GM18867 (cell line): ENCODE measurements around the gene UNC5C.

ENCODE experiments used
- ATAC-seq: cut with Tn5 transposase; IDR thresholded peaks from one replicate; pipeline ENCODE4 v1.9.1; 2021; ENCODE audit warnings: mild to moderate bottlenecking, moderate library complexity; ENCODE audit not compliant: unreplicated experiment

The UNC5C gene

DNA sequence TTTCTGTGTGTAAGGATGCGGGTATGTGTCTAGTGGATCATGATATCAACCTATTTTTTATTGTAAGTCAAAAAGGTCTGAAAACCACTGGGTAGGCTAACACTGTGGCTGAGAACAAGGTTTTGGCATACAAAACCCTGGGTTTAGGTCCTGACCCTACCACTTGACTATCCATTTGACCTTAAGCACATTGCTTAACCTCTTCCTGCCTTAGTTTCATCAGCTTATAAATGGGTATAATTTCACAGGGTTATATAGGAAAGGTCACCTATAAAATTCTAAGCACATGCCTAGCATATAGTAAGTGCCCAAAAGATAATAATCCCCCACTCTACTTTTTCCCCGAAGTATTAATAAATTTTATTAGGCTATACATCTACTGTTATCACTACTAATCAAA lies 263.0 kb downstream of the UNC5C start:
- ATAC-seq, result no peak

DNA sequence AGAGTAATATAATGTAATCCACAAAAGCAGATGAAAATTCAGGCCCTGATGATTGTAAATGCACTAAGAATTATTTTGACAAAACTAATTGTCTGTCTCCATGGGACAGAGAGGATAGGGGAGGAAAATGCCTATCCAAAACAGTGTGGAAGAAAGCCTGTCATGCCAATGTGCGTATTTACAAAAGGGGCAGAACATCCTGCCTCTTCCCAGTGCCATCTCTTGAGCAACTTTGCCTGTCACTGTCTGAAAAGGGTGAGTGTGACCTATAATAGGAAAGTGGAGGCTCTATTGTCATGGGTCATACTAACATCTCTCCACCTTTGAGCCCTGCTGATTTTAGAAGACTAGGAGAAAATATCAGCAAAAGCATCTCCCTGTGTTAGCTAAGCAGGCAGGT lies 264.1 kb downstream of the UNC5C start:
- ATAC-seq, result no peak

DNA sequence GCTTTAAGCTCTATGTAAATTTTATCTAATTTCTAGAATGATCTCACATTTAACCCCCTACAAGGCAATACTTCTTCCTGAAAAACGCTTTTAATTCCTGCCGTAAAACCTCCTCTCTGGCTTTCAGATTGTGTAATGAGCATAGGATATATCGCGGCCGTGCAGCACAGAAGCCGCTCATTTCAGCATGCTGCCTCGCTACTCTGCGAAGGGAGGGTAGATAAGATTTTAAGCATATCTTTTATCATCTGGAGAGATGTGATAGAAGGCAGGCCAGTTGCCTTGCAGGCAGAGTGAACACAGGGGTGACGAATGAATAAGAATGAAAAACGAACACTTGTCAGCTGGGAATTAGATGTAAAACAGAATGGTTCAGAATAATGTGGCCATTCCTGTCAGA lies 265.5 kb downstream of the UNC5C start:
- no peak for ATAC-seq

- ATAC-seq, result no peak
Measured at GRCh38 chr4:95272797-95273196, 276.0 kb downstream of the UNC5C start.

DNA sequence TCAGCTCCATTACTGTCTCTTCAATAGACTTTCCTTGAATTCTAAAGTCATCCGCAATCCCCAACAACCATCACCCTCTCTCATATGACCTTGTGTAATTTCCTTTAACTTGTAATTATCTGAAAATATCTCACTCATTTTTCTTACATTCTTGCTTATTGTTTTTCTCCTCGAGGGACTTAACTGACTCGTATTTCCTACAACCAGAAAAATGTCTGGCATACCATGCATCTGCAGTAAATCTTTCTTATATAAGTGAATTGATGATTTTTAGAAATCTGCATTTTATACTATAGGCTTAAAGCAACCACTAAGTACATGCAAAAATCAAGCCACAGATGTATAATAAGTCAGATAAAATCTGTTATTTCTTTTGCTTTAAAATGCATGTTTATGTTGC lies 276.7 kb downstream of the UNC5C start:
- no peak for ATAC-seq

- no peak for ATAC-seq
Measured at GRCh38 chr4:95268819-95269565, 279.8 kb downstream of the UNC5C start.

DNA sequence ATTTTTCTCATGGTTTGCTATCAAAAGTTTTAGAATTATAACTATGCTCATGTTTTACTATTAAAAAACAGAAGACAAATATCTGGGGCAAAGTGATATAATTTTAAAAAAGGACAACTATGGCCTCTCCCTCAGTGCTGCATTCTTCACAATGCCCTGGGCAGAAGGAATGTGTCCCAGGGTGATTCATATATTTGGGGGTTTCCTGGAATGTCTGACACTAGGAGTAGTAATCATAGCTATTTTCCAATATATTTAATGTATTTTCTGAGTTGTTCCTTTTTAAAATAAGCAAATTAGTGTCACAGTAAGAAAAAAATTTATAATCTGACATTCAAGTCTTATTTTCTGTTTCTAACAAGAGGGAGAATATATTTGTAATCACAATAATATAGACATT lies 281.7 kb downstream of the UNC5C start:
- ATAC-seq, result no peak

- no peak for ATAC-seq
Measured at GRCh38 chr4:95265814-95266740, 282.7 kb downstream of the UNC5C start.

- no peak for ATAC-seq
Measured at GRCh38 chr4:95264843-95265242, 283.9 kb downstream of the UNC5C start.

GRCh38 chr4:95263960-95264359 lies 284.8 kb downstream of the UNC5C start:
- no peak for ATAC-seq

- ATAC-seq, result no peak
Measured at GRCh38 chr4:95263391-95263790, 285.4 kb downstream of the UNC5C start.

DNA sequence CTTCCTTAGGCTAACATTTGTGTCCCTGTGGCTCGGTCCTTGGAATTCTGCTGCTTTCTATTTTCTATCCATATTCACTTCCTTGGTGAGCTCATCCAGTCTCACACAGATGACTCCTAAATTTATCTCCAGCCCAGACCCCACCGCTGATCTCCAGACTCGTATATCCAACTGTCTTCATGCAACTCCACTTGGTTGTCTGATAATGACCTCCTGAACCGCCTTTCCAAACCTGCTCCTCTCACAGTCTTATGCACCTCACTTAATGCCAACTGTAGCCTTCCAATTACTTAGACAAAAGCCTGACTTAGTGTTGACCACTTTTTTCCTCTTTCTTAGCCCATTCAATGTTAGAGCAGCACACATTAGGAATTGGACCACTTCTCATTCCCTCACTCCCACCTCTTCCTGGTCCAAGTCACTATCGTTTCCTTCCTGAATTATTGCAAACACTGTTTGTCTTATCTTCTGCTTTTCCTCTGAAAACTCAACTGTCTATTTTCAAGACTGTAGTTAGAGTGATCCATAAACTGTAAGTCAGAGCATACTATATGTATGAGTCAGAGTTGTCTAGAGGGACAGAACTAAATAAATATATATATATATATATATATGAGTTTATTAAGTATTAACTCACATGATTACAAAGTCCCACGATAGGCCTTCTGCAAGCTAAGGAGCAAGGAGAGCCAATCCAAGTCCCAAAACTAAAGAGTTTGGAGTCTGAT lies 292.5 kb downstream of the UNC5C start:
- ATAC-seq, result no peak

DNA sequence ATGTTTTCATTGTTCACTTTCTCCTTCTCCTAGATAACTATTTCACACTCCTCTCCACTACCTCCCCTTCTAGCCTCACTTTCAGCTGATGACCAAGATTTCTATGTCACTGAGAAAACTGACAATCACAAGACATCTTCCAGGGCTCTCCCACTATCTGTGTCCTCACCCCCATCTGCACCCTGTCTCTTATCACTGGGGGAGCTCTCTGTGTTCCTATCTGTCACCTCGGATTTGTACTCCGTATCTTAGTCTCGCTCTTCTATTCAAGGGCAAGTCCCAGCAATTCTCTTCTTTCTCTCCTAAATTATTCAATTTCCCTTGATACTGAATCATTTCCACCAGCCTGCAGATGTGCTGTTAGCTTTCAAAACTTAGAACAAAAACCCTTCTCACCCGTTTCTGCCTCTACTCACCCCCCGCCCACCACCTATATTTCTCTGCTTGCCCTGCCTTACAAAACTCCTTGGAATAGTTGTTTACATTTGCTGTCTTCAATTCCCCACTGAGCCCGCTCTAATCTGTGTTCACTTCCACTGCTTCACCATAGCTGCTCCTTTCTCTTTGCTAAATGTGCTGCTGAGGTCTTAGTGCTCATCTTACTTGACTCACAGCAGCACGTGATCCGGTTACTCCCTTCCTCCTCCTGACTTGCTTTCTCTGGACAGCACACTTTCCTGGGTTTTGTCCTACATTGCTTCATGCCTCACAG lies 293.2 kb downstream of the UNC5C start:
- ATAC-seq, result no peak

- ATAC-seq, result no peak
Measured at GRCh38 chr4:95251568-95251967, 297.2 kb downstream of the UNC5C start.

- no peak for ATAC-seq
Measured at GRCh38 chr4:95250544-95251137, 298.1 kb downstream of the UNC5C start.

GRCh38 chr4:95249426-95250021 lies 299.2 kb downstream of the UNC5C start:
- no peak for ATAC-seq

GRCh38 chr4:95248720-95249425 lies 299.9 kb downstream of the UNC5C start:
- no peak for ATAC-seq

DNA sequence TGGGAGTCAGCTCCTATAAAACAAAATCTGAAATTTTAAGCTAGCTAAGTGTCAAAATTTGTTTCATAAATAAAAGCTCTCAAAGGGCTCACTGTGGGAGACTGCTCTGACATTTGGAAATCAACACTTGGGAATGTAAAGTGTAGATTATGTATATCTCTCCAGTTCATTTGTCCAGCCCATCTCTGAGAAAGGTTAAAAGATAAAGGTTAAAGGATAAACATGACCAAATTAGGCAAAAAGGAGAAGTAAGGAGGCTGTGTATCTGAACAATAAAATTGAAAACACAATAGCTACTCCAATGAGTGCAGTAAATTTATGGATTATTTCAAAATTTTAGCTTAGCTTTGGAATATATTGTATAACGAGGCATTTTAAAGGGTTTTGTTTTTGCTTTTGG lies 304.9 kb downstream of the UNC5C start:
- no peak for ATAC-seq

DNA sequence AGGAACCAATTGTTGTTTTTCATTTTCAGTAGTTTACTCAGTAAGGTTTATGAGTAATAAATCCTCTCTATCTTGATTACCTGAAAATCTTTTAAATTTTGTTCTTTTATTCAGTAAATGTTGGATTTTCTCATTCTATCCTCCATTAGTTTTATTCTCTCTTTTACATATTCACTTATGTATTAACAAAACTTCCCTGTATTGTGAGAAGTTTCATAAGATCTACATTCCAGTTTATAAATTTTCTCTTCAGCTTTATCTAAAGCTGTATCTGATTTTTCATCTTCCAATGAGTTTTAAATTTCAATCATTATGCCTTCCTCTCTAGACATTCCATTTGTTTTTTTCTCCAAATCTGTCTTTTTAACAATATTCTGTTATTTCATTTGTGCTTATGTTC lies 310.2 kb downstream of the UNC5C start:
- no peak for ATAC-seq
